HCT116 (cell line): ENCODE measurements around the gene CSNK1D. TPM values are rescaled to one million over a fixed set of nuclear protein-coding genes. Genes with fewer than 3 reads are reported as not detected.

ENCODE experiments used
- ATAC-seq: fragments of 200-7000 bp; cut with Tn5 transposase; 2 replicates; pipeline ENCODE4 v1.9.1; 2020; ENCODE audit warnings: mild to moderate bottlenecking, moderate library complexity
- BruUV-seq: library from RNA; stranded (reverse); fragments of 400-500 nt; replicated peaks from 2 replicates; lab custom pipeline; 2021; lab: Mats Ljungman, UMichigan
- CTCF ChIA-PET: fragments of 300-600 bp; sonication (Branson Sonifier 250); formaldehyde crosslinking; loops from one replicate; lab custom pipeline; 2021; ENCODE audit warnings: antibody characterized with exemption; lab: Charles Lee
- POLR2A ChIA-PET: fragments of 300-600, 350-600 bp; sonication (Branson Sonifier 250); formaldehyde crosslinking; loops from one replicate; lab custom pipeline; 2021; ENCODE audit warnings: antibody characterized with exemption; lab: Charles Lee
- RAD21 ChIA-PET, 2 experiments: fragments of 300-600 bp; sonication (Branson Sonifier 250); formaldehyde crosslinking; loops; one replicate each; lab custom pipeline; 2023; ENCODE audit warnings: low total read pairs in 2 of 2; ENCODE audit not compliant: uncharacterized antibody in 2 of 2, unreplicated experiment in 2 of 2, low non-redundant PET in 1 of 2; lab: Charles Lee
- DNase-seq: peaks from one replicate; pipeline ENCODE4 v3.0.0-alpha.2; 2010; ENCODE audit warnings: low read depth, low spot score
- H2AFZ ChIP-seq: fragments of 200-600 bp; shearing (Covaris generic), sonication (generic); 2 replicates; pipeline ENCODE4 v1.6.1; 2017; ENCODE audit warnings: low read depth, mixed run types, mixed read lengths, antibody characterized with exemption, low read length; ENCODE audit not compliant: poor library complexity, severe bottlenecking
- H3K27ac ChIP-seq: 2 replicates; pipeline ENCODE4 v1.5.1; 2012; ENCODE audit warnings: low read depth, low read length
- H3K27me3 ChIP-seq: fragments of 200-600 bp; sonication (generic); 2 replicates; pipeline ENCODE4 v1.6.1; 2016; ENCODE audit warnings: mixed run types, low read length, mixed read lengths; ENCODE audit not compliant: insufficient read depth
- H3K36me3 ChIP-seq, 2 experiments: fragments of 200-500 bp in 1 of 2; fragments of 200-600 bp in 1 of 2; sonication (Bioruptor generic) in 1 of 2; sonication (generic) in 1 of 2; 2 replicates each; pipeline versions ENCODE4 v1.5.1 to v1.6.1; 2014 to 2016; ENCODE audit warnings: low read length in 2 of 2, inconsistent platforms in 1 of 2, mixed read lengths in 1 of 2, mixed run types in 1 of 2; ENCODE audit not compliant: insufficient read depth in 2 of 2, control insufficient read depth in 1 of 2
- H3K4me1 ChIP-seq, 2 experiments: fragments of 200-600 bp in 1 of 2; sonication (generic) in 1 of 2; 2 replicates each; pipeline versions ENCODE4 v1.5.1 to v1.6.1; 2012 to 2017; ENCODE audit warnings: low read length in 2 of 2, inconsistent platforms in 1 of 2, mild to moderate bottlenecking in 1 of 2, mixed read lengths in 1 of 2, mixed run types in 1 of 2, moderate library complexity in 1 of 2; ENCODE audit not compliant: insufficient read depth in 2 of 2, control insufficient read depth in 1 of 2
- H3K4me2 ChIP-seq: fragments of 200-600 bp; sonication (generic); 2 replicates; pipeline ENCODE4 v1.6.1; 2017; ENCODE audit warnings: mixed run types, low read length, mixed read lengths
- H3K4me3 ChIP-seq, 2 experiments: fragments of 200-600 bp in 1 of 2; sonication (generic) in 1 of 2; replicated peaks in 1 of 2; 2 replicates each; pipeline ENCODE4 v1.5.1; 2011 to 2016; ENCODE audit warnings: low read length in 2 of 2, control low read depth in 1 of 2, low read depth in 1 of 2, mild to moderate bottlenecking in 1 of 2, mixed read lengths in 1 of 2, mixed run types in 1 of 2
- H3K79me2 ChIP-seq: fragments of 200-600 bp; sonication (generic); 2 replicates; pipeline ENCODE4 v1.6.1; 2017; ENCODE audit warnings: mild to moderate bottlenecking, mixed run types, low read length, moderate library complexity, mixed read lengths; ENCODE audit not compliant: insufficient read depth
- H3K9ac ChIP-seq: fragments of 200-600 bp; sonication (generic); 2 replicates; pipeline ENCODE4 v1.6.1; 2016; ENCODE audit warnings: low read length, mixed read lengths
- H3K9me2 ChIP-seq: fragments of 200-600 bp; sonication (generic), shearing (Covaris generic); 2 replicates; pipeline ENCODE4 v1.6.1; 2017; ENCODE audit warnings: mixed run types, mild to moderate bottlenecking, moderate library complexity; ENCODE audit not compliant: insufficient read depth
- H3K9me3 ChIP-seq, 2 experiments: fragments of 200-500 bp in 1 of 2; fragments of 200-600 bp in 1 of 2; sonication (Bioruptor generic) in 1 of 2; sonication (generic) in 1 of 2; 2 replicates each; pipeline ENCODE4 v1.6.1; 2014 to 2017; ENCODE audit warnings: low read length in 2 of 2, mixed read lengths in 2 of 2, inconsistent platforms in 1 of 2, low read depth in 1 of 2, mild to moderate bottlenecking in 1 of 2, mixed run types in 1 of 2, moderate library complexity in 1 of 2; ENCODE audit not compliant: control insufficient read depth in 1 of 2, insufficient read depth in 1 of 2
- H4K20me1 ChIP-seq: fragments of 200-600 bp; sonication (generic), shearing (Covaris generic); 2 replicates; pipeline ENCODE4 v1.6.1; 2017; ENCODE audit warnings: mixed run types, mild to moderate bottlenecking, moderate library complexity; ENCODE audit not compliant: insufficient read depth
- EGR1 ChIP-seq: IDR thresholded peaks from 2 replicates; pipeline ENCODE4 v1.6.1; 2012; ENCODE audit warnings: low read depth
- POLR2AphosphoS5 ChIP-seq: IDR thresholded peaks from 2 replicates; pipeline ENCODE4 v1.6.1; 2011; ENCODE audit warnings: mild to moderate bottlenecking, low read depth, low read length, moderate library complexity
- SP1 ChIP-seq: IDR thresholded peaks from 2 replicates; pipeline ENCODE4 v1.6.1; 2012; ENCODE audit warnings: low read depth
- TCF7L2 ChIP-seq: IDR thresholded peaks from 2 replicates; pipeline ENCODE4 v1.7.0; 2011; ENCODE audit warnings: borderline replicate concordance, inconsistent platforms; ENCODE audit not compliant: insufficient read depth, insufficient read length; ENCODE audit errors: extremely low read depth
- intact Hi-C: fragments of 100-400 bp; cut with micrococcal nuclease; formaldehyde crosslinking; loops from 2 replicates; pipeline ENCODE4 v1.10.0; 2022
- total RNA-seq: library from RNA; stranded (reverse); gene quantifications from one replicate; pipeline ENCODE4 v1.2.1, GENCODE V29; 2021; ENCODE audit not compliant: unreplicated experiment

The CSNK1D gene
- total RNA-seq, 1 experiment from 2014 or later = 176 TPM

DNA sequence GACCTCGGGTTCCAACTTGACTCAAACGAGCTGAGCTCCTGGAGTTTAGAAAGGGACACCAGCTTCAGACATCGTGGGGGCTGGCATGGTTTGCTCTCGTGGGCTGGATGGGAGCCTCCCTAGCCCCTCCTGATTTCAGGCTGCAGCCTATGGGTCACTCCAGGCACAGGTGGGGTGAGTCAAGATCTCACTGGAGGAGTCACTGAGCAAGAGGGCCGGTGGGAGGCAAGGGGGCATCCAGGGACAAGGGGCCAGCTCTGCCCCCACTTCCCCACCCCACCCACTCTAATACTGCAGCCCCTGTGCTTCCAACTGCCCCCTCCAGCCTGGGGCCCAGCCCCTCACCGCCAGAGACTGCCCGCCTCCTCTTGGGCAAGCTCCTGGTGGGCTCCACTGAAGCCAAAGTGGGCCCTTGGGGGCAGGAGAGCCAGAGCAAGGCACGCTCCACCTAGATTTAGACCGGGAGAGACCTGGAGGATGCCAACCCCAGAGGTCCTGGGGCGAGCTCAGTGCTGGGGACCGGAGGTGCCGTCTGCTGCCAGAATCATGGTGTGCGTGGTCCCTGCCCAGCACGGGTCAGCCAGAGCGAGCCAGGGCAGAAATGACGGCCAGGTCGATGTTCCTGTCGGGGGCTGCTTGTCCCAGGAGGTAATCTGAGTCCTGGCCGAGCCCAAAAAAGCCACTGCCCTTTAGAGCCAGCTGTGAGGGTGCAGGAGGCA, 38.3 kb downstream of the CSNK1D start:
- no peaks in the 10 kb centered on the region for H3K9me2 ChIP-seq
- H3K27me3 ChIP-seq = no peaks in the 10 kb centered on the region
- intact Hi-C loops = no loop called here
- peaks cover 40% of the 10 kb centered on the region; the same call in 1 of the 2 replicates for H4K20me1 ChIP-seq
- H3K9me3 ChIP-seq = no peaks in the 10 kb centered on the region
- DNase-seq (no peak), ATAC-seq (no peak)
- H3K4me1 ChIP-seq = peaks cover 46 to 95% of the 10 kb centered on the region in 2 experiments
- no peak overlapping the region for H2AFZ ChIP-seq
- H3K27ac ChIP-seq = peak overlapping the region; percentile 62; the same call in 1 of the 2 replicates
- ChIA-PET CTCF (interaction anchor here (0.8 to 2.5 kb wide), 4 partner anchors 12 to 204 kb away, joined by 3 to 14 read pairs (median 8); partner anchors contain the start of gene RAC3), RAD21 (no interaction called here), POLR2A (interaction anchor here (0.7 to 1.9 kb wide), 2 partner anchors 21 to 57 kb away, joined by 3 to 4 read pairs; no protein-coding TSS in a partner anchor)
- H3K4me3 ChIP-seq = no peak overlapping the region
- H3K4me2 ChIP-seq = peak overlapping the region; percentile 46
- no TSS peak for BruUV-seq
- TF ChIP-seq POLR2AphosphoS5 (peak; percentile 7; the same call in 1 of the 2 replicates), TCF7L2 (no peak), SP1 (no peak)
- H3K9ac ChIP-seq = peak overlapping the region; percentile 34
- H3K36me3 ChIP-seq = peaks cover 26 to 68% of the 10 kb centered on the region in 2 experiments; a peak in 3 of 4 replicates
- peaks cover 92% of the 10 kb centered on the region for H3K79me2 ChIP-seq

DNA sequence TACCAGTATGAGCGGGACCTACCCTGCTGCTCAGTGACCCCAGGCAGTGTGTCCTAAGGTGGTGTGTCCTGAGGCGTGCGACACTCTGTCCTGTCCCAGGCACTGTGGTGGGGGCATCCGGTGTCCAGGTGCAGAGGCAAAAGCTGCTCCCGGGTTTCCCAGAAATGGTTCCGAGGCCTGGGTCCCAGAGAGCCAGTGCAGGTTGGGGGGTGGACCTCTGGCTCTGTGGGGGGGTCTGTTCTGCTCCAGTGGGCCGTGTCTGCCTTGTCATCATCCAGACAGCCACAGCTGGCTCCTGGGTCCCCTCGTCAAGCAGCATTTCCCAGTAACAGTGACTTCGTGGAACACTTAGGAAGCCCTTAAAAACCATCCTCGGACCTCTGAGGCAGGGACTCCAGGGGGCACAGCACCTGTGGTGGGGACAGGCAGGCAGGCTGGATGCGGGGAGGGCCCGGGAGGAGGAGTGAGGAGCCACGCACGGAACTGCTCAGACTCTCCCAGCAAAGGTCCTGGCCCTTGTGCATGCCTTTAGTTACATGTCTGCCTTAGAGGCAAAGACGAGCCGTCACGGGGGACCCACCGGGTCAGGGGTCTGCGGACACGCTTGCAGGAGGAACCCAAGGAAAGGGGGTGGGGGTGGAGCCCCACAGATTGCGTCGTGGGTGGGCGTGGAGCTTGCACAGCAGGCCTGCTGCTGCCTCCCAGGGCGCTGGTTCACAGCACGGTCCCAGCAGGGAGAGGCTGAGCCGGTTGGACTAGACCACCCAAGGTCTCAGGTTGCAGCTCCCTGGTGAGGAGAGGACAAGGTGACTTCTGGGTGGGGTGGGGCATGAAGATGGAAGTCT, 39.1 kb downstream of the CSNK1D start:
- no TSS peak for BruUV-seq
- Histone ChIP-seq H3K9me3 (no peaks in the 10 kb centered on the region), H3K79me2 (peaks cover 98% of the 10 kb centered on the region), H3K4me2 (peak overlapping the region; percentile 46), H3K9me2 (no peaks in the 10 kb centered on the region), H2AFZ (no peak overlapping the region), H3K9ac (peak overlapping the region; percentile 34), H3K4me1 (peaks cover 46 to 93% of the 10 kb centered on the region in 2 experiments), H3K27me3 (no peaks in the 10 kb centered on the region), H3K36me3 (peaks cover 23 to 75% of the 10 kb centered on the region in 2 experiments), H4K20me1 (peaks cover 40% of the 10 kb centered on the region; the same call in 1 of the 2 replicates), H3K4me3 (no peak overlapping the region), H3K27ac (peak overlapping the region; percentile 62; the same call in 1 of the 2 replicates)
- peak; percentile 18; the same call in 1 of the 2 replicates for TF ChIP-seq POLR2AphosphoS5
- no peak for TF ChIP-seq EGR1
- intact Hi-C loops = no loop called here
- peak; percentile 8; the same call in 1 of the 2 replicates for ATAC-seq
- no peak for DNase-seq
- POLR2A ChIA-PET = interaction anchor here (0.7 to 1.9 kb wide), 2 partner anchors 20 to 58 kb away, joined by 3 to 4 read pairs; no protein-coding TSS in a partner anchor
- RAD21 ChIA-PET = no interaction called here
- CTCF ChIA-PET = interaction anchor here (0.8 to 2.5 kb wide), 3 partner anchors 28 to 204 kb away, joined by 3 to 14 read pairs (median 9); partner anchors contain the start of gene RAC3
